ENCODE results near the gene ANAPC2.

Gene ANAPC2, protein sequence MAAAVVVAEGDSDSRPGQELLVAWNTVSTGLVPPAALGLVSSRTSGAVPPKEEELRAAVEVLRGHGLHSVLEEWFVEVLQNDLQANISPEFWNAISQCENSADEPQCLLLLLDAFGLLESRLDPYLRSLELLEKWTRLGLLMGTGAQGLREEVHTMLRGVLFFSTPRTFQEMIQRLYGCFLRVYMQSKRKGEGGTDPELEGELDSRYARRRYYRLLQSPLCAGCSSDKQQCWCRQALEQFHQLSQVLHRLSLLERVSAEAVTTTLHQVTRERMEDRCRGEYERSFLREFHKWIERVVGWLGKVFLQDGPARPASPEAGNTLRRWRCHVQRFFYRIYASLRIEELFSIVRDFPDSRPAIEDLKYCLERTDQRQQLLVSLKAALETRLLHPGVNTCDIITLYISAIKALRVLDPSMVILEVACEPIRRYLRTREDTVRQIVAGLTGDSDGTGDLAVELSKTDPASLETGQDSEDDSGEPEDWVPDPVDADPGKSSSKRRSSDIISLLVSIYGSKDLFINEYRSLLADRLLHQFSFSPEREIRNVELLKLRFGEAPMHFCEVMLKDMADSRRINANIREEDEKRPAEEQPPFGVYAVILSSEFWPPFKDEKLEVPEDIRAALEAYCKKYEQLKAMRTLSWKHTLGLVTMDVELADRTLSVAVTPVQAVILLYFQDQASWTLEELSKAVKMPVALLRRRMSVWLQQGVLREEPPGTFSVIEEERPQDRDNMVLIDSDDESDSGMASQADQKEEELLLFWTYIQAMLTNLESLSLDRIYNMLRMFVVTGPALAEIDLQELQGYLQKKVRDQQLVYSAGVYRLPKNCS

DNA sequence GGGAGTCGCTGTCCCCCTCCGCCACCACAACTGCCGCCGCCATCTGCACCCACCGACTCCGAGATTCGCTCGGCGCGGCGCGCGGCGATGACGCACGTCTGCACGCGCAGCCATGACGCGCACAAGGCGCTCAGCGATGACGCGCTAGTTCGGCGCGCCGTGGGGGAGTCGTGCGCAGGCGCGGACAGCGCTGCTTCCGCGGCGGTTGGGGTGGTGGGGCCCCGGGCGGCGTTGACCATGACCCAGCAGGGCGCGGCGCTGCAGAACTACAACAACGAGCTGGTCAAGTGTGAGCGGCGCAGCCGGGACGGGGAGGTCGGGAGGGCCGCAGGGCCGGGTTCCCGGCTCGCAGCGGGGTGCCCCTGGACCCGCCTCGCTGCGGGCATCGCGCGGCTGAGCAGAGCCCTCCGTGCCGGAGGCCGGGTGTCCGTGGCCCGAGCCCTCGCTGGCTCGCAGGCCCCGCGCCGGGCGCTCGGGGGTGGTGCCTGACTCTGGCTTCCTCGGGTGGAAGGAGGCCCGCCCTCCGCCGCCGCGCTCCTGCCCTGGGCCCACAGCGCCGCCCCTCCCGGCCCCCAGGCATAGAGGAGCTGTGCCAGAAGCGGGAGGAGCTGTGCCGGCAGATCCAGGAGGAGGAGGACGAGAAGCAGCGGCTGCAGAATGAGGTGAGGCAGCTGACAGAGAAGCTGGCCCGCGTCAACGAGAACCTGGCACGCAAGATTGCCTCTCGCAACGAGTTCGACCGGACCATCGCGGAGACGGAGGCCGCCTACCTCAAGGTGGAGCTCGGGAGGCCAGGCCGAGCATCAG lies at the start of gene ANAPC2, which contains the start of gene SSNA1:
TSS of gene ANAPC2 (minus strand) at position 71 of the 807 bp plus-strand sequence. CDS start at position 43, 28 bp downstream.
TSS of gene SSNA1 (plus strand) at position 187 of the 807 bp plus-strand sequence. CDS start at position 238, 51 bp downstream.
- H3K4me3 ChIP-seq (ENCODE audit: low read depth, low read length), result peak within 1 kb of the TSS; percentile 93
- TF ChIP-seq, protein P1, sequence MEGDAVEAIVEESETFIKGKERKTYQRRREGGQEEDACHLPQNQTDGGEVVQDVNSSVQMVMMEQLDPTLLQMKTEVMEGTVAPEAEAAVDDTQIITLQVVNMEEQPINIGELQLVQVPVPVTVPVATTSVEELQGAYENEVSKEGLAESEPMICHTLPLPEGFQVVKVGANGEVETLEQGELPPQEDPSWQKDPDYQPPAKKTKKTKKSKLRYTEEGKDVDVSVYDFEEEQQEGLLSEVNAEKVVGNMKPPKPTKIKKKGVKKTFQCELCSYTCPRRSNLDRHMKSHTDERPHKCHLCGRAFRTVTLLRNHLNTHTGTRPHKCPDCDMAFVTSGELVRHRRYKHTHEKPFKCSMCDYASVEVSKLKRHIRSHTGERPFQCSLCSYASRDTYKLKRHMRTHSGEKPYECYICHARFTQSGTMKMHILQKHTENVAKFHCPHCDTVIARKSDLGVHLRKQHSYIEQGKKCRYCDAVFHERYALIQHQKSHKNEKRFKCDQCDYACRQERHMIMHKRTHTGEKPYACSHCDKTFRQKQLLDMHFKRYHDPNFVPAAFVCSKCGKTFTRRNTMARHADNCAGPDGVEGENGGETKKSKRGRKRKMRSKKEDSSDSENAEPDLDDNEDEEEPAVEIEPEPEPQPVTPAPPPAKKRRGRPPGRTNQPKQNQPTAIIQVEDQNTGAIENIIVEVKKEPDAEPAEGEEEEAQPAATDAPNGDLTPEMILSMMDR (IDR thresholded peaks at IDR 0.05; ENCODE audit: low read depth, low read length, missing control alignments), result peak; percentile 60
- peak; percentile 82 for DNase-seq (ENCODE audit: low read depth)
- in situ Hi-C loops (cut with HindIII; ENCODE audit: low sequenced_read_pairs), result no loop called here

DNA sequence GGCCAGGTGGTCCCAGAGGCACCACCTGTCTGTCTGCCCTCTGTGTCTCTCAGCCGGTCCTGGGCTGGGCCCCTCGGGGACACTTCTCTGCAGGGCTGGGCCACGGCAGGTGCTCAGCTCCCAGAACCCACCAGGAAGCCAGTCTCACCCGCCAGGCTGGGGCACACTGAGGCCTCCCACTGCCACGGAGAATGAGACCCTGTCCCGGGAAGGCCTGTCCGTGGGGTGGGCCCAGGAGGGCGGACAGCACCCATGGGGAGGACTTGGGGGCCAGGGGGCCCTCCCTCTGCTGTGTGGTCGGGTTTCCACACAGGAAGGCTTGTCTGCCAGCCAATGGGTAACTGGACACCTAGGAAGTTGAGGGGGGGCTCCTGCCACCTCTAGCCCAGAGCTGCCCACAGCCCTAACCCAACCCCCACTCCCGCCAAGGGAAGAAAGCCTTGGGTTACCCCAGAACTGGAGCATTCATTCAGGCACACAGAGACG lies 48.6 kb upstream of the ANAPC2 start:
- no peak for DNase-seq (ENCODE audit: low read depth)
- H3K4me3 ChIP-seq (ENCODE audit: low read depth, low read length), result no peak overlapping the region
- TF ChIP-seq, protein P1 (IDR thresholded peaks at IDR 0.05; ENCODE audit: low read depth, low read length, missing control alignments), result no peak
- in situ Hi-C loops (cut with HindIII; ENCODE audit: low sequenced_read_pairs), result no loop called here

DNA sequence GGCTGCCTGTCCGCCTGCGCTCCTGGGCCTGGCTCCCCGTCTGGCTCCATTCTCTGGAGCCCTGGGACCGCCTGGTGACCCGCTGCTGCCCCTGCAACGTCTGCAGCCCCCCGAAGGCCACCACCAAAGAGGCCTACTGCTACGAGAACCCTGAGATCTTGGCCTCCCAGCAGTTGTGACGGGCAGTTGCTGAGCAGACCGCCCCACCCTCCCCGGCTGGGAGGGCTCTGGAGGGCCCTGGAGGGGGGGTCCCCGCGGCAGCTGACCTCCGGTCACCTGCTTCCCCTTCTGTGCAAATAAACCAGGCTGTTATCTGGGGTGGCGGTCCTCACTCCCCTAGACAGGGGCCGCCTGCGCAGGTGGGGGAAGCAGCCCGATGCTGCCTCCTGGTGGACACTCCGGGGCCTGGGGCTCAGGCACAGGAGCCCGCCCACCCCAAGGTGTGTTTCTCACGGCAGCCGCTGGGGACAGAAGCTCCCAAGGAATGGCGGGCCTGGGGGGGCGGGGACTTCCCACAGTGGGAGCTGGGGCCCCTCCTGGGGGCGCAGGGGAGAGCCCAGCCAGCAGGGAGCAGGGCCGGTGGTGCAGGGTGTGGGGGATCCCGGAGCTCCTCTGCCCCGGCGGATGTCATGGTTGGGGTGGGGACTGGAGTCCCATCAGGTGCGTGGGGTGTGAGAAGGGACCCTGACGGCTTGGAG lies 48.0 kb upstream of the ANAPC2 start:
- no peak overlapping the region for H3K4me3 ChIP-seq (ENCODE audit: low read depth, low read length)

DNA sequence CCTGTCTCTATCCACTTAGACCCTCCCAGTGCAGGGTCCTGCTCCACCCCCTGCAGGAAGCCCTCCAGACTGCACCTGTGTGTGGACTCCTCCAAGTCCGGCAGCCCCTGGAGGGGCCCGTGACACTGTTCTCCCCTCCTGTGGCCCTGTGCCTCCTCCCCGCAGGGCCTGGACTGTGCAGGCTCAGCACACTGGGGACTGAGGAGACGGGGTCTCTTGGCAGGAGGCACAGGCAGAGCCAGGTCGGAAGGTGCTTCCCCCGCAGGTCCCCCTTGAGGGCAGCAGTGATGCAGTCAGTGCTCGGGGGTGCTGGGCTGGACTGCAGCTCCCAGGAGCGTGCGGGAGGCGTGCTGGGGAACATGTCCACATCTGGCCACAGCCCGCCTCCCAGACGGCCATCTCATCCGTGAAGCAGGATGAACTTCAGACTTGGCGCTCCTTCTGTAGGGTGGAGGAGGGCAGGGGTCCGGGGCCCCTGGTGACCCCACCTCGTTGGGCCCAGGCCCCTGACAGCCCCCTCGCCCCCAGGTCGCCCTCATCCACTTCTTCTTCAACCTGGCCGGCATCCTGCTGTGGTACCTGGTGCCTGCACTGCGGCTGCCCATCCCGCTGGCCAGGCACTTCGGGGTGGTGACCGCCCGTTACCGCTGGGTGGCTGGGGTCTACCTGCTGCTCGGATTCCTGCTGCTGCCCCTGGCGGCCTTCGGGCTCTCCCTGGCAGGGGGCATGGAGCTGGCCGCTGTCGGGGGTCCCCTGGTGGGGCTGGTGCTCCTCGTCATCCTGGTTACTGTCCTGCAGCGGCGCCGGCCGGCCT lies 47.3 kb upstream of the ANAPC2 start:
- H3K4me3 ChIP-seq (ENCODE audit: low read depth, low read length), result no peak overlapping the region
- in situ Hi-C loops (cut with HindIII; ENCODE audit: low sequenced_read_pairs), result no loop called here
- TF ChIP-seq, protein P1 (IDR thresholded peaks at IDR 0.05; ENCODE audit: low read depth, low read length, missing control alignments), result no peak
- no peak for DNase-seq (ENCODE audit: low read depth)

More for the DNA sequence above, 48.0 kb upstream of the ANAPC2 start:
- TF ChIP-seq, protein P1 (IDR thresholded peaks at IDR 0.05; ENCODE audit: low read depth, low read length, missing control alignments), result peak; percentile 98
- in situ Hi-C loops (cut with HindIII; ENCODE audit: low sequenced_read_pairs), result no loop called here
- peak; percentile 50 for DNase-seq (ENCODE audit: low read depth)

DNA sequence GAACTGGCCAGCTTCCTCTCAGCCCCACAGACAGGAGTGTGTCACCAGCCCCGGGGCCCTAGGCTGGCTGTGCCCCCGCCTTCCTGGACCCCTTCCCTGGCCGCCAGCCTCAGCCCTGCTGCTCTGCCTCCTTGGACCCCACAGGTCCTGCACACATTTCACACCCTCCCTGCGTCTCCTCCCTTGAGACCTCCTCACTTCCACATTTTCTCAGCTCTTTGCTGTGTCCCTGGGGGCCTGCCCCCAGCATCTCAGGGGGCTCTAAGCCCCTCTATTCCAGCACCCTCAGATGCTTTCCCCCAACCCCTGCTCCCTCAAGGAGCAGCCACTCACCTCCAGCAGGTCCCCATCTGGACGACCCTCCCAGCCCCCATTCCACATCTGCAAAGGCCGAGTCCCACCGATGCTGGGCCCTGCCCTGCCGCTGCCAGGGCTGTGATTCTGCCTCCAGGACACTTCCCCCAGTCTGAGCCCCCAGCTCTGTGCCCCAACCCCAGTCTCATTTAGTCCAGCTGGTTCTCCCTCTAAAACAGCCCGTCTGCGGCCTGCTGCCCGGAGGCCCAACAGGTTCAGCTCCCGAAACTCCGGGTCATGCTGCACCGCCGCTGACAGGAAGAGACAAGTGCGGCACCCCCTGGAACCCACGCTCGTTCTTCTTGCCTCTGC lies 46.5 kb upstream of the ANAPC2 start:
- no peak overlapping the region for H3K4me3 ChIP-seq (ENCODE audit: low read depth, low read length)
- TF ChIP-seq, protein P1 (IDR thresholded peaks at IDR 0.05; ENCODE audit: low read depth, low read length, missing control alignments), result no peak
- no peak for DNase-seq (ENCODE audit: low read depth)
- in situ Hi-C loops (cut with HindIII; ENCODE audit: low sequenced_read_pairs), result no loop called here
